ENCODE data around the gene GUCD1. TPM values are rescaled to one million over a fixed set of nuclear protein-coding genes. Genes with fewer than 3 reads are reported as not detected.

GUCD1 gene
- total and polyA plus RNA-seq, 2 of the 8 experiments (the other 6 are each of a cell fraction or from before 2014, with no cell fraction given): 85.2 to 128 TPM

GRCh38 chr22:24504540-24504939, 50.4 kb downstream of the GUCD1 start:
- Histone ChIP-seq H3K4me1 (replicated peaks in 1 of 4; ENCODE audit: control insufficient read depth in 3 of 4, insufficient read depth in 4 of 4, low read length in 3 of 4) (peaks cover 3 to 15% (median 9%) of the 10 kb centered on the region in 4 experiments; a peak in 5 of 7 replicates), H2AFZ (ENCODE audit: low read length) (no peak overlapping the region), H4K20me1 (replicated peaks in 1 of 2; ENCODE audit: control insufficient read depth in 1 of 2, insufficient read depth in 2 of 2, low read length in 2 of 2) (no peaks in the 10 kb centered on the region), H3K79me2 (ENCODE audit: control insufficient read depth in 1 of 2, insufficient read depth in 2 of 2, low read length in 2 of 2) (no peaks in the 10 kb centered on the region), H3K23ac (ENCODE audit: insufficient read length) (no peak overlapping the region), H3K18ac (ENCODE audit: extremely low read depth, low read length) (no peak overlapping the region), H2BK15ac (ENCODE audit: low read length) (no peak overlapping the region), H2BK5ac (ENCODE audit: low read depth, low read length) (no peak overlapping the region), H3K4me2 (ENCODE audit: insufficient read depth in 1 of 2, low read depth in 2 of 2, low read length in 2 of 2) (no peak overlapping the region), H3K23me2 (ENCODE audit: low read depth, low read length) (no peaks in the 10 kb centered on the region), H4K91ac (replicated peaks; ENCODE audit: insufficient read length, low read length) (no peak overlapping the region), H4K5ac (ENCODE audit: insufficient read length, low read depth, low read length) (no peak overlapping the region), H3K9me3 (ENCODE audit: insufficient read depth in 2 of 2, low read depth in 1 of 2, low read length in 1 of 2) (no peaks in the 10 kb centered on the region), H3K4ac (replicated peaks; ENCODE audit: insufficient read length, low read depth, low read length) (no peak overlapping the region), H3K9ac (replicated peaks in 1 of 4; ENCODE audit: extremely low read depth in 1 of 4, low read depth in 3 of 4, low read length in 3 of 4) (no peak overlapping the region), H2BK20ac (ENCODE audit: low read length) (no peak overlapping the region), H2AK5ac (ENCODE audit: low read depth, low read length) (no peak overlapping the region), H3K4me3 (ENCODE audit: extremely low read depth in 1 of 4, insufficient read depth in 2 of 4, low read depth in 3 of 4, low read length in 4 of 4) (no peak overlapping the region), H2BK12ac (ENCODE audit: low read depth, low read length) (no peak overlapping the region), H3K36me3 (ENCODE audit: control insufficient read depth in 2 of 4, insufficient read depth in 4 of 4, low read length in 3 of 4) (no peaks in the 10 kb centered on the region), H3K27me3 (replicated peaks in 1 of 4; ENCODE audit: control insufficient read depth in 3 of 4, extremely low read depth in 1 of 4, insufficient read depth in 3 of 4, low read length in 3 of 4) (peaks cover 0 to 2% (median 0%) of the 10 kb centered on the region in 4 experiments; a peak in 2 of 7 replicates), H3K56ac (replicated peaks; ENCODE audit: insufficient read length, low read depth, low read length) (no peak overlapping the region), H3K79me1 (ENCODE audit: low read depth, low read length) (no peaks in the 10 kb centered on the region), H3K14ac (ENCODE audit: insufficient read length) (no peak overlapping the region), H4K8ac (ENCODE audit: extremely low read depth, insufficient read depth, low read length) (no peak overlapping the region), H3K27ac (ENCODE audit: low read depth, low read length) (no peak overlapping the region), H2BK120ac (replicated peaks; ENCODE audit: low read depth, low read length) (no peak overlapping the region)
- DNase-seq (ENCODE audit: low read depth in 1 of 2, low spot score in 2 of 2) (no peak), FAIRE-seq (no peak)
- whole genome bisulfite sequencing, 2 experiments (ENCODE audit: extremely low coverage in 1 of 2, insufficient coverage in 1 of 2, insufficient read length in 1 of 2, insufficient replicate concordance in 2 of 2, low coverage in 1 of 2, low lambda C conversion rate in 2 of 2, missing lambda C conversion rate in 1 of 2): 100% methylated on average over 1 of the region's 2 CpGs; no CpG with 5 or more reads in 1 of the 2 experiments
- TF ChIP-seq BRCA1 (IDR thresholded peaks at IDR 0.05; ENCODE audit: low read depth, low read length): no peak
- TF ChIP-seq SAP30 (IDR thresholded peaks at IDR 0.05; ENCODE audit: insufficient read depth, insufficient replicate concordance, low read length): no peak
- TF ChIP-seq SIRT6 (IDR thresholded peaks at IDR 0.05; ENCODE audit: low read length): no peak
- ChIA-PET POLR2A (ENCODE audit: partially characterized antibody) (no interaction called here), CTCF (ENCODE audit: partially characterized antibody) (interaction anchor here (0.6 to 15.1 kb wide), 6 partner anchors 18 to 1435 kb away, joined by 3 to 201 read pairs (median 12); partner anchors contain the start of gene ADORA2A)
